Body of pancreas (tissue), 4 donors: ENCODE results near the gene GRB2.

Experiments
- POLR2A ChIP-seq, 3 donors: fragments of 450-650 bp; IDR thresholded peaks; one replicate each; pipeline ENCODE4 v1.6.1; 2016; ENCODE audit warnings: antibody characterized with exemption in 3 of 3, mild to moderate bottlenecking in 2 of 3
- TF ChIP-seq, protein P1 (sequence below), 7 experiments: fragments of 450-650 bp in 4 of 7; fragments of 200-600 bp in 3 of 7; sonication (generic) in 3 of 7; IDR thresholded peaks; one replicate each; pipeline ENCODE4 v1.5.1; 2016 to 2019; ENCODE audit warnings: antibody characterized with exemption in 7 of 7

- TF ChIP-seq, protein P1, sequence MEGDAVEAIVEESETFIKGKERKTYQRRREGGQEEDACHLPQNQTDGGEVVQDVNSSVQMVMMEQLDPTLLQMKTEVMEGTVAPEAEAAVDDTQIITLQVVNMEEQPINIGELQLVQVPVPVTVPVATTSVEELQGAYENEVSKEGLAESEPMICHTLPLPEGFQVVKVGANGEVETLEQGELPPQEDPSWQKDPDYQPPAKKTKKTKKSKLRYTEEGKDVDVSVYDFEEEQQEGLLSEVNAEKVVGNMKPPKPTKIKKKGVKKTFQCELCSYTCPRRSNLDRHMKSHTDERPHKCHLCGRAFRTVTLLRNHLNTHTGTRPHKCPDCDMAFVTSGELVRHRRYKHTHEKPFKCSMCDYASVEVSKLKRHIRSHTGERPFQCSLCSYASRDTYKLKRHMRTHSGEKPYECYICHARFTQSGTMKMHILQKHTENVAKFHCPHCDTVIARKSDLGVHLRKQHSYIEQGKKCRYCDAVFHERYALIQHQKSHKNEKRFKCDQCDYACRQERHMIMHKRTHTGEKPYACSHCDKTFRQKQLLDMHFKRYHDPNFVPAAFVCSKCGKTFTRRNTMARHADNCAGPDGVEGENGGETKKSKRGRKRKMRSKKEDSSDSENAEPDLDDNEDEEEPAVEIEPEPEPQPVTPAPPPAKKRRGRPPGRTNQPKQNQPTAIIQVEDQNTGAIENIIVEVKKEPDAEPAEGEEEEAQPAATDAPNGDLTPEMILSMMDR (IDR thresholded peaks at IDR 0.05), result no peak
- TF ChIP-seq POLR2A (IDR thresholded peaks at IDR 0.05), result no peak
Observed at GRCh38 chr17:75439287-75439686, 33.8 kb upstream of the GRB2 start.
